Left forelimb (tissue), 1 donor: ENCODE measurements around the gene SNAI3.

Experiments
- DNase-seq: peaks from one replicate; pipeline ENCODE4 v3.0.0-alpha.2; 2018; ENCODE audit warnings: low spot score

SNAI3 gene

DNA sequence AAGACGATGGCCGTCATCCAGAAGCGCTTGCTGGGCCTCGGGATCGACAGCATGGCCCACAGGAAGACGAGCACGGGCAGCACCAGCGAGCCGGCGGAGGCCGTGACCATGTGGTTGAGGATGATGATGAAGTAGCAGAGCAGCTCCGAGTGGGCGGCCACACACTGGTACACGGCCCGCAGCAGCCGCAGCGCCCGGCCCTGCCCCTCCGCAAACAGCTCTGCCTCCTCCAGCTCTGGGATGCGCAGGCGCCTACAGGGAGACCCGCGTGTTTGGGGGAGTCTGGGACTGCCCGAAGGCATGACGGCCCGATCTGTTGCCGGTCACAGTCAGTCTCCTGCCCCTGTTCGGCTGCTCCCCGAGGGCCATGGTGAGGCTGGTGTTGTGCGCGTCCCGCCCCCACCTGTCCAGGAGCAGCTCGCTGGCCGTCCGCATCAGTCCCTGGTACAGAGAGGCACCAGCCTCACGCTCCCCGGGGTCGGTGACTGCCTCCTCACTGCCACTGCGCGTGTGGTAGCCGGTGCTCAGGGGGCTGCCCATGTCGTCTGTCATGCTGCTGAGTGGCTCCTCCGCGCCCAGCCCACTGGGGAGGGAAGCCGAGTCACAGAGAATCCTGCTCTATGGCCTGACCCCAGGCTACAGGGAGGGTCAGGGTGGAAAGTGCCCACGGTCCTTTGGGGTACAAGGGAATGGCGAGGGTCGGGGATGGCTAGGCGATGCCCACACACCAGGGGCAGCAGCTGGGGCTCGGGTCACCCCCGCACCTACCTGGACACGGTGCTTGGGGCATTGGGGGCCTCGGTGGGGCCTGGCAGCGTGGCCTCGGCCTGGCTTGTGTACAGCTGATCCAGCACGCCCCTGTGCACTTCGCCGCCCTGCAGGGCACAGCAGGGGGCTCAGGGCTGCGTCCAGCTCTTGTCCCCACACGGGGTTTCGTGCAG lies 35.8 kb upstream of the SNAI3 start:
- DNase-seq = no peak

DNA sequence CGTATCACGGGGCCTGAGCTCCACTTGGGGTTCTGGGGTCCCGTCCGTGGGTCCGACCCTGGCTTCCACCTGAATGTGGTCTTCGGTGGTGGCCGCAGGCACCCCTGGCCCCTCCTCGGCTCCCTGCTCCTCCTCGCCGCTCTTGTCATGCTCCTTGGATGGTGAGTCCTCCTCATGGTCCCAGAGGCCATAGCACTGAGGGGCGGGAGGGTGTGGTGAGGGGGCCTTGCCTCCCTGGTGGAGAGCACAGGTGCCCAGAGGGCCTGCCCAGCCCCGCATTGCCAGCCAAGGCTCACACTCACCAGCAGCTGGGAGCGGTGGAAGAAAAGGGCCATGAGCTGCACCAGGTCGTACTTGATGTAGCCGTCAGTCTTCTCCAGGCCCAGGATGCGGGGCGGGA lies 34.9 kb upstream of the SNAI3 start:
- no peak for DNase-seq

DNA sequence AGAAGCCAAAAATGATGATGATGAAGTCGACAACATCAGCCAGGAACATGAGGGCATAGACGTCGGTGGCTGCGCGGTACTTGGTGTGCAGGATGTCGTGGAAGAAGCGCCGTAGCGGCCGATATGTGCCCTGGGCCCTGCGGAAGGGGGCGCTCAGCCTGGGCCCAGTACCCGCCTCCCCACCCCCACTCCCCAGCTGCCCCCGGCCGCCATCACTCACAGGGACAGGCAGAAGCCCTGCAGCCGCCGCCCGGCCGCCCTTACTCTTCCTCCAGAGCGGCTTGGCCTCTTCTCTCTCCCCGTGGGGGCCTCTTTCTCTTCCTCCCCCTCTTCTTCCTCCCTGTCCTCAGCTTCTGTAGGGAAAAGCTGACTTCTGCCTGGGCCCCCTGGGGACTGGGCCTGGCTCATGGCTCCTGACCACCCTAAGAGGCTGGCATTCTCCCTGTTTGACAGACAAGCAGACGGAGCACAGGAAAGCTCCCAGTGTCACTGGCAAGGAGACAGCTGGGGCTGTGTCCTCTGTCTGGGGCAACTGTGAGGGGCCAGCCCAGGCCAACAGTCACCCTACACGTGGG lies 34.2 kb upstream of the SNAI3 start:
- no peak for DNase-seq

DNA sequence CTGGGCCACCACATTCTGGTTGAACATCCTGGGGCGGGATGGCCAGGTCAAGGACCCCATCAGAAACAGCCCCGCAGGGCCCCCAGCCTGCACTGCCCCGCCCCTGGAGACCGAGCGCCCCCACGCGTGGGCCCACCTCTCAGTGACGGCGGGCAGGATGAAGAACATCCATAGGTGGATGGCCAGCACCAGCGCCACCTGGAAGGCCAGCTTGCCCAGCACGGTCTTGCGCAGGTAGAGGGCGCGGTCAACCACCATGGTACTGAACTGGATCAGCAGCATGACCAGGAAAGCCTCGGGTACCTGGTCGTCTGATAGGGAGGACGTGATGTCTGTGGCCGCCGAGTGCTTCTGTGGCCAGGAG lies 33.6 kb upstream of the SNAI3 start:
- DNase-seq = no peak

DNA sequence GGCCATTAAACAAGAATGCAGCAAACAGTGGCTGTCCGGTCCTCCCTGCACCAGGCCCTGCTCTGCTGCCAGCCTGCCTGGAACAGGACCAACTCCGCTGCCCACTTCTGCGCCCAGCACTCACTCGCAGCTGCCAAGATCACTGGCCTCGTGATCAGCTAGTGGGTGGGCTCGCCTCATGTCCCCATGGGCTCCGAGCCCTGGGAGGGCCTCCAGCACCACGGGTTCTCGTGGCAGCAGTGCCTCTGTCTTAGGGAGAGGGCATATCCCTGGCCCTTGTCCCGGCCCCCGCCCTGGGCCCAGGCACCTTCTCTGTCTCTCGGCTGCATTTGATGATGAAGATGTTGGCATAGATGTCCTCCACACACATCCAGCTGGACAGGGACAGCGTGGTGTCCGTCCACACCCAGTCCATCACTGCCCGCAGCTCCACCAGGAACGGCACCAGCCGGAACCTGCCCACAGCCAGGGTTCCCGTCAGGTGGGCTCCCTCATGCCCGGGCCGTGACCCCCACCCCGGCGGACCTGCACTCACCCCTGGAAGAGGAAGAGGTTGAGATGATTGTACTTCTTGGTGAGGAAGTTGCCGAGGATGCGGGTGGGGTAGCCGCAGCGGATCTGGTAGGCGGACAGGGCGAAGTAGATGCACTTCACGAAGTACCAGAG lies 33.1 kb upstream of the SNAI3 start:
- no peak for DNase-seq

DNA sequence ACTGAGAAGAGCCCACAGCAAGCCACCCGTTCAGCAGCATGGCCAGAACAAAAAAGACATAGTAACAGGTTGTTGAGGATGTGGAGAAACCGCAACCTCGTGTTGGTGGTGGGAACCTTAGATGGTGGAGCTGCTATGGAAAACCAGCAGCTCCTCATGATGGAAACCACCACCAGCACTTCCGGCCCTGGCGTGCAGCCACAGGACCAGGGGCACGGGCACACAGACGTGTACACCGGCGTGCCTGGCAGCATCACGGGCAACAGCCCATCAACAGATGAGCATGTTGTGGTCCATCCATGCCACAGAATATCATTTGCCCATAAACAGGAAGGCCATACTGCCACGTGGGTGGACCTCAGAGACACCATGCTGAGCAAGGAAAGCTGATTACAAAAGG lies 31.9 kb upstream of the SNAI3 start:
- DNase-seq = no peak

DNA sequence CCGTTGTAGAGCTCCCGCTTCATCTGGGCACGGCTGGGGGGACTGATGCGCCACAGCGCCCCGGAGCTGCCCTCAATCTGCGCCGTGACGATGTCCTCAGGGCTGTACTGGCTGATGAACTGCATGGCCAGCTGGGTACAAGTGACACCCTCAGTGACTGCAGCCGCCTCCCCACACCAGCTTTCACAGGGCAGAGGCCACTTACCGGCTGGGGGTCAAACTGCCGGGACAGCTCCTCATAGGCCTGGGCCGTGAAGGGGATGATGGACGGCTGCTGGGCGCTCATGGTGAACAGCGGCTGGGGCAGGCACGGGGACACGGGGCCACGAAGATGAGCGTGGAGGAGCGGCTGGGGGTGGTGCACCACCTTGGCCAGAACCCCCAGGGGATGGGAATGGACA lies 30.3 kb upstream of the SNAI3 start:
- no peak for DNase-seq

DNA sequence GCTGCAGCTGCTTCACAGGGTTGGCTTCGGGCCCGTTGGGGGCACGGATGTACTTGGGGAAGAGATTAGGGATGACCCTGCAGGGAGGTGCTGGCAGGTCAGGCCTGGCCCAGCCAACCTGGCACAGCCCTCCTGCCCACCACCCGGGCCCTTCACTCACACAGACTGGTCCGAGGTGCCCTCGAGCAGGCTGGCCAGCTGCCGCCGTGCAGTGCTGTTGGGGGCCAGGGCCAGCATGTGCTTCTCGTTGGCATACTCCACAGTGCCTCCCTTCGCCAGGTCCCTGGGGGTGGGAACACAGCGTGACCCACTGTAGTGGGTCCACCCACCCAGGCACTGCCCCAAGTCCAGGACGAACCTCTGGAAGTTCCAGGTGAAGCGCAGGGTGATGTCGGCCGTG lies 29.9 kb upstream of the SNAI3 start:
- no peak for DNase-seq

DNA sequence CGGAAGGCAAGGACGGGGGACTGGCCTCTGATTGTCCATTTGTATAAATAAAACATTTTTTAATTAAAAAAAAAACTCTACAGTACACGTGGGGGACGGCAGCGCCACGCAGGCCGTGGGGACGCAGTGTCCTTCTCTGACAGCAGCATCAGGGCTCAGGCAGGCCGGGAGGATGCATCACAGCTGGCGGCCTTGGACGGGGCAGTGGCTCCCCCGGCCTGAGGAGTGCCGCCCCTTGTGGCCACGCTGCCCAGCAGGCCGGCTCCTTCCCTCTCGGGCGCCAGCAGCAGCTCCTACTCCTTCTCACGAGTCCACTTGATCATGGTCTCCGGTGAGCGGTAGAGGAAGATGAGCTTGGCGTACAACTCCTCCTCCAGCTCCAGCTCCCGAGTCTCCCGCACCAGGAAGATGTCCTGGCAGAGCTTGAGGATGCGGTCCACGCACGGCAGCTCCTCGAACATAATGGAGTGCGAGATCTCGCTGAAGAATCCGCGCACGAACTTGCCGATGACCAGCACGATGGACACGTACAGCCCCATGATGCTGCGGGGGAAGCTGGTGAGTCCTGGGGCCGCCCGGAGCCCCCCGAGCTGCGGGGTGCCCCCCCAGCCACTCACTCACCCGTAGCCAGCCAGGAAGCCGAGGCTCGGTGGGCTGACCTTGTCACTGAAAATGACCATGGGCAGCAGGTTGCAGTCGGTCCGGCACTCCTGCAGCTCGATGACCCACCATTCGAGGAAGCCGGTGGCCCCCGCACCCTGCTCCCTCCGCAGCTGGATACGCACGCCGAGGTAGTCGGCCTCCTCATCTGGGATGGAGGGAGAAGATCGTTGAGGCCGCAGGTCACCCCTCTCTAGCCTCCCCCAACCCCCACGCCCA lies 29.2 kb upstream of the SNAI3 start:
- DNase-seq = no peak

DNA sequence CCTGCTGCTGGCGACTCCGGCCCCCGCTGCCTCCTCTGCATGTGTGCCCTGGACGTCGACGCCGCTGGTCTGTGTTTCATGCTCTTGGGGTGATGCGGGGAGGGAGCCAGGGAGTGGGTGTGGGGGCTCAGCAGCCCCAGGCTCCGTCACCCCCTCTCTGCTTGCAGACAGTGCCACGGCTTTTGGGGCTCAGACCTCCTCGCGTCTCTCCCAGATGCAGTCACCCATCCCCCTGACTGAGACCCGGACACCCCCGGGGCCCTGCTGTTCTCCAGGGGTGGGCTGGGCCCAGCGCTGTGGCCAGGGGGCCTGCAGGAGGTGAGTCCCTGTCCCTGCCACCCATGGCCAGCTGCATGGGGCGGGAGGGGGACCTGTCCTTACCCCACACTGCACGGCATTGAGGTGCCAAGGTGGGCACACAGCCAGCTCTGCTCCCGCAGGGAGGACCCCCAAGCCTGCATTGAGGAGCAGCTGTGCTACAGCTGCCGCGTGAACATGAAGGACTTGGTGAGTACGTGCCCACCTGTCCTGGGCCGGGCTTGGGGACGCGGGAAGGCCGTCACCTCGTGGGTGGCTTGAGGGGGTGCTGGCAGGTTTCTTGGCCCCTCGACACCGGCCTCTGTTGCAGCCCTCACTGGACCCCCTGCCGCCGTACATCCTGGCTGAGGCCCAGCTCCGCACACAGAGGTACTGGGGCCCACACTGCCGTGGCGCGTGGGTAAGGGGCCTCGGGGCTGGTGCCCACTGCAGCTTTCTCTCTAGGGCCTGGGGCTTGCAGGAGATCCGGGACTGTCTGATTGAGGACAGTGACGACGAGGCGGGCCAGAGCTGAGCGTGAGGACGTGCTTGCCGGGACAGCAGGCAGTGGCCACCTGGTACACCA lies 28.4 kb upstream of the SNAI3 start:
- no peak for DNase-seq

DNA sequence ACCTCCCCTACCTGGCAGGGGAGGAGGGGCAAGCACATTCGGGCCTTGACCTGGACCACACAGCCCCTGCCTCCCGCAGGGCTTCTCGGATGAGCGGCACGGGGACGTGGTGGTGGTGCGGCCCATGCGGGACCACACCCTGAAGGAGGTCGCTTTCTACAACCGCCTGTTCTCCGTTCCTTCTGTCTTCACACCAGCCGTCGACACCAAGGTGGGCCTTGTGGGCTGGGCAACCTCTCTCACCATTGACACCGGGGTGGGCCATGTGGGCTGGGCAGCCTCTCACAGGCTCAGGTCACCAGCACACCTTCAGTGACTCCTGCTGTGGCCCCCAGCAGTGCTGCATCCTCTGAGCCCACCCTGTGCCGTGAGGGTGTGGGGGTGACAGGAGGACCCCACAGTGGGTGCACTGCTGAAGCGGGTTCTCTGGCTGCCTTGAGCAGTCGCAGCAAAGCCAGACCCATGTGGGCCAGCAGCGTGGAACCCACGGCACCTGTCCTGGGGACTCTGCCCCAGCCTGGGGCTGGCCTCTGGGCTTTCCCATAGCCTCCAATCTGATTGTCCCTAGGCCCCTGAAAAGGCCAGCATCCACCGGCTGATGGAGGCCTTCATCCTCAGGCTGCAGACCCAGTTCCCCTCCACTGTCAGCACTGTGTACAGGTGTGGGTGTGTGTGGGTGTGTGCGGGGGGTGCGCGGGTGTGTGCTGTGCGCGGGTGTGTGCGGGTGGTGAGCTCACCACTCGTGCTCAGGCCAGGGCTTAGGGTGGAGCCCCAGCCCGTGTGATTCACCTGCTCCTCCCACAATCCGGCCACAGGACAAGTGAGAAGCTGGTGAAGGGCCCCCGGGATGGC lies 27.5 kb upstream of the SNAI3 start:
- DNase-seq = no peak

DNA sequence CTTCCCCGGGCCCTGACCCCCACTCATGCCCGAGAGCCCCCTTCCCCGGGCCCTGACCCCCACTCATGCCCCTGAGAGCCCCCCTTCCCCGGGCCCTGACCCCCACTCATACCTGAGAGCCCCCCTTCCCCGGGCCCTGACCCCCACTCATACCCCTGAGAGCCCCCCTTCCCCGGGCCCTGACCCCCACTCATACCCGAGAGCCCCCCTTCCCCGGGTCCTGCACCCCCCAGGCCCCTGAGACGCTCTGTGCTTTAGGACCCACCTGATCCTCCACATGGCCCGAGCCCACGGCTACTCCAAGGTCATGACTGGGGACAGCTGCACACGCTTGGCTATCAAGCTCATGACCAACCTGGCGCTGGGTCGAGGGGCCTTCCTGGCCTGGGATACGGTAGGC lies 26.7 kb upstream of the SNAI3 start:
- no peak for DNase-seq

DNA sequence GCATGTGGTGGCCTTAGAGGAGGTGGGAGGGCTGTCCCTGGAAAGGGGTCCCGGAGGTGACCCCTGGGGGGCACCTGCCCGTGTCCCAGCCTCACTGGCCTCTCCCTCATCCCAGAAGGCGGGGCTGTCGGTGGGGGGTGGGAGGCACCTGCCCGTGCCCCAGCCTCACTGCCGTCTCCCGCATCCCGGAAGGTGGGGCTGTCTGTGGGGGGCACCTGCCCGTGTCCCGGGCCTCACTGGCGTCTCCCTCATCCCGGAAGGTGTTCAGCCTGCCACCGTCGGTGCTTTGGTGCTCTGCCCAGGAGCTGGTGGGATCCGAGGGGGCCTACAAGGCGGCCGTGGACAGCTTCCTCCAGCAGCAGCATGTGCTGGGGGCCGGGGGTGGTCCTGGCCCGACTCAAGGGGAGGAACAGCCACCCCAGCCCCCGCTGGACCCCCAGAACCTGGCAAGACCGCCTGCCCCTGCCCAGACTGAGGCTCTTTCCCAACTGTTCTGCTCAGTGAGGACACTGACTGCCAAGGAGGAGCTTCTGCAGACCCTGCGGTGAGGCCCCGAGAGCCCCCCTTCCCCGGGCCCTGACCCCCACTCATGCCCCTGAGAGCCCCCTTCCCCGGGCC lies 26.2 kb upstream of the SNAI3 start:
- no peak for DNase-seq

DNA sequence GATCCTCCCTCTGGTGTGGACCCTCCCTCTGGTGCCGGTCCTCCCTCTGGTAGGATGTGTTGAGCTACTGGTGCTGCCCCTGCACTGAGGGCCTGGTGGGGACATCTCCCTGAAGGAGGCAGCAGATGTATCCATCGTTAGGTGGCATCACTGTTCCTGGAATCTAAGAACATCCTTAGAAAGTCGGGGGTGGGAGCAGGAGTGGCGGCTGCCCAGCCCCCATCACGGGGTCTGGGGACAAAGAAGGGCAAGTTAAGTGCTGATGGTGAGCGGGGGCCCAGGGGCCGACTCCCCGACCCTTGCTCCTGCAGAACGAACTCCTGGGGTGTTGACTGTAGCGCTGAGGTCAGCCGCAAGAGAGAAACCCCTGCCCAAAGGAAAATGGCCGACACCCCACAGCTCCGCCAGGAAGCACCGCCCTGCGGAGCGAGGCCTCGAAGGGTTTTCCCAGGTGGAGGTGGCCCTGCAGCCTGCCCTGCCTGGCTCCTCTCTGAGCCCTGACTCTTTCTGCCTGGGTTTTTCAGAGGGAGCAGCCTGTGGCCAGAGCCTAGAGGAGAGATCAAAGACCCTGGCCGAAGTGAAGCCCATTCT lies 25.5 kb upstream of the SNAI3 start:
- no peak for DNase-seq

DNA sequence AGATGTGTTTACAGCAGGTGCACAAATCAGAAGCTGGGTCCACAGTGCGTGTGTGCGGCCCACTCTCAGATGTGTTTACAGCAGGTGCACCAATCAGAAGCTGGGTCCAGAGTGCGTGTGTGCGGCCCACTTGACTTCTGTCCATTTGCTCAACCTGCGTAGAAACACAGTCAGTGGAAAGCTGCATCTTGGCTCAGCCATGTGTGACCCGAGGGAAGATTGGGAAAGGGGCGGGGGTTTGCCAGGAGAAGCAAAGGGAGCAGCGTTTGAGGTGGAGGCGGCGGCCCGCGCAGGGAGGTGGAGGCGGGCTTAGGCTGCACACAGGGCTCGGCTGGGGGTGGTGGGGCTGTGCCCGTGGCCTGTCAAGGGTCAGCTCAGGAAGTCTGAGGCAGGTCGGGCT lies 24.2 kb upstream of the SNAI3 start:
- no peak for DNase-seq

DNA sequence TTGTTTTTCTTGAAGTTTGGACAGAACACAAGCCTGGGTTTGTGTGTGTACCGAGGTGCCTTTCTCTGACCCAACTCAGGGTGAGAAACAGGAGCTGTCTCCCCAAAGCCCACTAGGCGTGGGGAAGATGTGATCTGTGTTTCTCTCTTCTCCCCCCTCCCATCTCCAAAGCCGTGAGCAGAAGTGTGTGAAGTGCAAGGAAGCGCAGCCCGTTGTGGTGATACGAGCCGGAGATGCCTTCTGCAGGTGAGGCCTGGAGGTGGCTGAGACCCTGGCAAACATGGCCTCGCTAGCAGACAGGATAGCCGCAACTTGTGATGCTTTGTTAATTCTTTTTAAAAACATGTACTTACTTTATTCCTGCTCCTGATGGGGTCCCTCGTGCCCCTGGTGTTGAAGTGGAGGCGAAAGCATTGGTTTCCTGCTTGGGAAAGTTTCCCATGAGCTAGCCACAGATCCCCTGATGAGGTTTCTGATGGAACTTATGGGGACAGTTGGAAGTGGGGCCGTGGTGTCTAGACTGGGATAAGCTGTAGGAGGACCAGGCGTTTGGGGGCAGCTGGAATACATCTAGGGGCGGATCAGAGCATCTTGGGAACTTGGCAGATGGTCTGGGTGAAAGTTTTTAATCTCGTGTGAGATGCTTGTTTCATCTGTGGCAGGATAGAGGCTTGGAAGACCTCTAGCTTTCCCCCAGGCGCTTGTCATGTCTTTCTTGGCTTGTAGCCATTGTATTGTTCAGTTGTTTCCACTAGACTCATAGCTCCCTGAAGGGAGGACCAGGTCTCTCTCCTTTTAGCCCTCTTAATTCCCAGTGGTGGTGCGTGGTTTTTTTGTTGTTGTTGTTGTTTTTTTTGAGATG lies 20.9 kb upstream of the SNAI3 start:
- DNase-seq = no peak

DNA sequence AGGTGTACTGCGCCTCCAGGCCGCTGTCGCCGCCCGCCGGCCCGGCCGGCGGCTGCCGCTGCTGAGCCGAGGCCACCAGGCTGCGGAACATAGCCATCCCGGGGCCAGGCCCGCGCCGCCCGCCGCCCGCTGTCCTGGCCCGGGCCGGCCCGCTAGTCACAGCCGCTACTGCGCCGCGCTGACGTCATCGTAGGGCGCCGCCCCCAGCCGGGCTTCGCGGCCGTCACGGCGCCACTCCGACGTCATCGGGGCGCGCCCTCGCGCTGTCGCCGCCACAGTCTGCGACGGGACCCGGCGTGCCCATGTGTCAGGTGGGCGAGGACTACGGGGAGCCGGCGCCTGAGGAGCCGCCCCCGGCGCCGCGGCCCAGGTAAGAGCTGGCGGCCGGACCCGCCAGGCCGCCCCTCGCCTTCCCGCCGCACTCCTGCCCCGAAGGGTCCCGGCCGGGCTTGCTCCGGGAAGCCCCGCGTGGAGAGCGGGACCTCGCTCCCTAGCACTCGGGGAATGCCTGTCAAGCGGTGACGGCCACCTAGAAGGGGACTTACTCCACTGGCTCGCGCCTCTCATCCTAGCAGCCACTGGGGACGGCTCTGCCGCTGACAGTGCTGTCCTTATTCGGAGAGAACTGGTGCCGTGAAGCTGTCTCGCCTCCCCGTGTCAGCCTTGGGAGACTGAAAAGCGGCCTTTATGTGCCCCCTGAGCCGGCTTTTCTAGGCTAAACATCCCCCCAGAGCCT lies 20.1 kb upstream of the SNAI3 start, which contains the start of the genes CTU2 and RNF166:
CTU2 (plus strand) TSS at position 275 of the 736 bp plus-strand sequence; CDS start at position 303, 28 bp downstream.
RNF166 (minus strand) TSS at position 180 of the 736 bp plus-strand sequence; CDS start at position 97, 83 bp downstream.
- DNase-seq = peak; percentile 93
